DLD1 (cell line): ENCODE results near the gene ZBTB14.

Source experiments
- in situ Hi-C: cut with HindIII; loops from 2 replicates; pipeline ENCODE4 v1.10.0; 2017; ENCODE audit warnings: low sequenced_read_pairs

Gene ZBTB14

GRCh38 chr18:5294457-5295230 lies 882 bp downstream of the ZBTB14 start:
- in situ Hi-C loops = no loop called here

GRCh38 chr18:5294113-5294456 lies 1.4 kb downstream of the ZBTB14 start:
- in situ Hi-C loops = no loop called here

- in situ Hi-C loops = no loop called here
Observed at GRCh38 chr18:5288517-5288935, 7.0 kb downstream of the ZBTB14 start.

GRCh38 chr18:5287854-5288253 lies 7.7 kb downstream of the ZBTB14 start:
- in situ Hi-C loops = no loop called here

GRCh38 chr18:5286525-5286924 lies 9.0 kb downstream of the ZBTB14 start:
- in situ Hi-C loops = no loop called here

- in situ Hi-C loops = no loop called here
Observed at GRCh38 chr18:5285326-5285725, 10.2 kb downstream of the ZBTB14 start.

GRCh38 chr18:5284808-5285207 lies 10.7 kb downstream of the ZBTB14 start:
- in situ Hi-C loops = no loop called here

- in situ Hi-C loops = no loop called here
Observed at GRCh38 chr18:5282770-5283169, 12.8 kb downstream of the ZBTB14 start.

GRCh38 chr18:5276947-5277346 lies 18.6 kb downstream of the ZBTB14 start:
- in situ Hi-C loops = no loop called here

GRCh38 chr18:5275872-5276271 lies 19.7 kb downstream of the ZBTB14 start:
- in situ Hi-C loops = no loop called here

- in situ Hi-C loops = no loop called here
Observed at GRCh38 chr18:5268874-5269273, 26.7 kb downstream of the ZBTB14 start.

- in situ Hi-C loops = no loop called here
Observed at GRCh38 chr18:5266721-5267120, 28.8 kb downstream of the ZBTB14 start.

GRCh38 chr18:5253910-5254309 lies 41.6 kb downstream of the ZBTB14 start:
- in situ Hi-C loops = no loop called here

GRCh38 chr18:5251117-5251516 lies 44.4 kb downstream of the ZBTB14 start:
- in situ Hi-C loops = no loop called here

GRCh38 chr18:5250603-5251002 lies 44.9 kb downstream of the ZBTB14 start:
- in situ Hi-C loops = no loop called here

GRCh38 chr18:5244941-5245340 lies 50.6 kb downstream of the ZBTB14 start:
- in situ Hi-C loops = no loop called here

- in situ Hi-C loops = no loop called here
Observed at GRCh38 chr18:5239447-5239846, 56.1 kb downstream of the ZBTB14 start.
